ENCODE results near the gene CACHD1. TPM values are rescaled to one million over a fixed set of nuclear protein-coding genes. Genes with fewer than 3 reads are reported as not detected.

CACHD1 gene
- total RNA-seq, 1 experiment from 2014 or later, result 0.34 TPM

- Histone ChIP-seq H3K4me3 (no peak overlapping the region), H3K27me3 (replicated peaks) (peaks cover 5% of the 10 kb centered on the region), H3K36me3 (no peaks in the 10 kb centered on the region), H3K27ac (no peak overlapping the region), H3K9me3 (replicated peaks) (no peaks in the 10 kb centered on the region), H3K4me1 (replicated peaks) (no peaks in the 10 kb centered on the region)
- no peak for DNase-seq (ENCODE audit: low read depth in 1 of 2, low spot score in 2 of 2)
These were observed 8.9 kb downstream of the CACHD1 start for GRCh38 chr1:64478594-64479470.

GRCh38 chr1:64479874-64480273 is 9.9 kb downstream of the CACHD1 start:
- Histone ChIP-seq H3K4me1 (replicated peaks) (no peaks in the 10 kb centered on the region), H3K36me3 (no peaks in the 10 kb centered on the region)

GRCh38 chr1:64480999-64481772 is 11.3 kb downstream of the CACHD1 start:
- Histone ChIP-seq H3K27ac (no peak overlapping the region), H3K4me3 (no peak overlapping the region), H3K9me3 (replicated peaks) (no peaks in the 10 kb centered on the region), H3K27me3 (replicated peaks) (peaks cover 9% of the 10 kb centered on the region), H3K4me1 (replicated peaks) (no peaks in the 10 kb centered on the region), H3K36me3 (no peaks in the 10 kb centered on the region)
- no peak for DNase-seq (ENCODE audit: low read depth in 1 of 2, low spot score in 2 of 2)

More at GRCh38 chr1:64479874-64480273, 9.9 kb downstream of the CACHD1 start:
- H3K27ac ChIP-seq, result no peak overlapping the region
- no peak overlapping the region for H3K4me3 ChIP-seq
- peaks cover 5% of the 10 kb centered on the region for H3K27me3 ChIP-seq (replicated peaks)
- no peaks in the 10 kb centered on the region for H3K9me3 ChIP-seq (replicated peaks)
- DNase-seq (ENCODE audit: low read depth in 1 of 2, low spot score in 2 of 2), result no peak

- H3K27me3 ChIP-seq (replicated peaks), result peaks cover 9% of the 10 kb centered on the region
- no peaks in the 10 kb centered on the region for H3K9me3 ChIP-seq (replicated peaks)
- no peaks in the 10 kb centered on the region for H3K4me1 ChIP-seq (replicated peaks)
- H3K27ac ChIP-seq, result no peak overlapping the region
- H3K4me3 ChIP-seq, result no peak overlapping the region
- no peak for DNase-seq (ENCODE audit: low read depth in 1 of 2, low spot score in 2 of 2)
- H3K36me3 ChIP-seq, result no peaks in the 10 kb centered on the region
These were observed 12.2 kb downstream of the CACHD1 start for GRCh38 chr1:64482128-64482527.

GRCh38 chr1:64482720-64483119 is 12.8 kb downstream of the CACHD1 start:
- Histone ChIP-seq H3K4me1 (replicated peaks) (no peaks in the 10 kb centered on the region), H3K9me3 (replicated peaks) (no peaks in the 10 kb centered on the region), H3K4me3 (no peak overlapping the region), H3K27ac (no peak overlapping the region), H3K27me3 (replicated peaks) (peaks cover 9% of the 10 kb centered on the region), H3K36me3 (no peaks in the 10 kb centered on the region)
- DNase-seq (ENCODE audit: low read depth in 1 of 2, low spot score in 2 of 2), result no peak

GRCh38 chr1:64483731-64484414 is 13.9 kb downstream of the CACHD1 start:
- no peaks in the 10 kb centered on the region for H3K9me3 ChIP-seq (replicated peaks)
- no peak for DNase-seq (ENCODE audit: low read depth in 1 of 2, low spot score in 2 of 2)
- no peak overlapping the region for H3K4me3 ChIP-seq

GRCh38 chr1:64484651-64485050 is 14.7 kb downstream of the CACHD1 start:
- no peak for DNase-seq (ENCODE audit: low read depth in 1 of 2, low spot score in 2 of 2)
- no peak overlapping the region for H3K4me3 ChIP-seq
- no peaks in the 10 kb centered on the region for H3K4me1 ChIP-seq (replicated peaks)
- peaks cover 9% of the 10 kb centered on the region for H3K27me3 ChIP-seq (replicated peaks)
- no peak overlapping the region for H3K27ac ChIP-seq
- H3K9me3 ChIP-seq (replicated peaks), result no peaks in the 10 kb centered on the region
- no peaks in the 10 kb centered on the region for H3K36me3 ChIP-seq

More at GRCh38 chr1:64483731-64484414, 13.9 kb downstream of the CACHD1 start:
- peaks cover 9% of the 10 kb centered on the region for H3K27me3 ChIP-seq (replicated peaks)
- H3K36me3 ChIP-seq, result no peaks in the 10 kb centered on the region
- H3K27ac ChIP-seq, result no peak overlapping the region
- H3K4me1 ChIP-seq (replicated peaks), result no peaks in the 10 kb centered on the region

- no peak for DNase-seq (ENCODE audit: low read depth in 1 of 2, low spot score in 2 of 2)
- no peak overlapping the region for H3K4me3 ChIP-seq
- no peaks in the 10 kb centered on the region for H3K4me1 ChIP-seq (replicated peaks)
- H3K27ac ChIP-seq, result no peak overlapping the region
- H3K27me3 ChIP-seq (replicated peaks), result peaks cover 4% of the 10 kb centered on the region
- no peaks in the 10 kb centered on the region for H3K36me3 ChIP-seq
- no peaks in the 10 kb centered on the region for H3K9me3 ChIP-seq (replicated peaks)
These were observed 16.3 kb downstream of the CACHD1 start for GRCh38 chr1:64486193-64486592.

GRCh38 chr1:64487061-64487460 is 17.1 kb downstream of the CACHD1 start:
- Histone ChIP-seq H3K9me3 (replicated peaks) (no peaks in the 10 kb centered on the region), H3K4me1 (replicated peaks) (no peaks in the 10 kb centered on the region), H3K27ac (no peak overlapping the region), H3K36me3 (no peaks in the 10 kb centered on the region), H3K4me3 (no peak overlapping the region), H3K27me3 (replicated peaks) (peaks cover 4% of the 10 kb centered on the region)
- DNase-seq (ENCODE audit: low read depth in 1 of 2, low spot score in 2 of 2), result no peak

GRCh38 chr1:64488862-64489261 is 18.9 kb downstream of the CACHD1 start:
- DNase-seq (ENCODE audit: low read depth in 1 of 2, low spot score in 2 of 2), result no peak
- no peak overlapping the region for H3K27ac ChIP-seq
- no peak overlapping the region for H3K4me3 ChIP-seq
- no peaks in the 10 kb centered on the region for H3K36me3 ChIP-seq
- no peaks in the 10 kb centered on the region for H3K4me1 ChIP-seq (replicated peaks)
- H3K9me3 ChIP-seq (replicated peaks), result no peaks in the 10 kb centered on the region
- H3K27me3 ChIP-seq (replicated peaks), result peaks cover 9% of the 10 kb centered on the region

GRCh38 chr1:64489707-64490106 is 19.8 kb downstream of the CACHD1 start:
- H3K9me3 ChIP-seq (replicated peaks), result no peaks in the 10 kb centered on the region
- no peaks in the 10 kb centered on the region for H3K36me3 ChIP-seq
- H3K4me1 ChIP-seq (replicated peaks), result no peaks in the 10 kb centered on the region
- no peak overlapping the region for H3K27ac ChIP-seq
- H3K4me3 ChIP-seq, result no peak overlapping the region
- peaks cover 9% of the 10 kb centered on the region for H3K27me3 ChIP-seq (replicated peaks)
- DNase-seq (ENCODE audit: low read depth in 1 of 2, low spot score in 2 of 2), result no peak

GRCh38 chr1:64490213-64490818 is 20.4 kb downstream of the CACHD1 start:
- Histone ChIP-seq H3K9me3 (replicated peaks) (no peaks in the 10 kb centered on the region), H3K4me1 (replicated peaks) (no peaks in the 10 kb centered on the region), H3K27ac (no peak overlapping the region), H3K4me3 (no peak overlapping the region), H3K36me3 (no peaks in the 10 kb centered on the region), H3K27me3 (replicated peaks) (peaks cover 6% of the 10 kb centered on the region)
- no peak for DNase-seq (ENCODE audit: low read depth in 1 of 2, low spot score in 2 of 2)

- Histone ChIP-seq H3K4me3 (no peak overlapping the region), H3K4me1 (replicated peaks) (no peaks in the 10 kb centered on the region), H3K27ac (no peak overlapping the region), H3K27me3 (replicated peaks) (peaks cover 10% of the 10 kb centered on the region; the same call in 1 of the 2 replicates), H3K9me3 (replicated peaks) (no peaks in the 10 kb centered on the region), H3K36me3 (no peaks in the 10 kb centered on the region)
- no peak for DNase-seq (ENCODE audit: low read depth in 1 of 2, low spot score in 2 of 2)
These were observed 22.5 kb downstream of the CACHD1 start for GRCh38 chr1:64492424-64492823.

All from SJSA1 (cell line).